SKM-1 (cell line): ENCODE measurements around the gene TADA1.
"Not testable (repeated sequence)": the region's sequence is repeated elsewhere in the genome, so short reads cannot be mapped to it uniquely, and the experiment has no call there.

ENCODE experiments used
- DNase-seq: peaks from one replicate; lab custom pipeline; 2025; ENCODE audit not compliant: unreplicated experiment; lab: John Stamatoyannopoulos, UW

The TADA1 gene

DNA sequence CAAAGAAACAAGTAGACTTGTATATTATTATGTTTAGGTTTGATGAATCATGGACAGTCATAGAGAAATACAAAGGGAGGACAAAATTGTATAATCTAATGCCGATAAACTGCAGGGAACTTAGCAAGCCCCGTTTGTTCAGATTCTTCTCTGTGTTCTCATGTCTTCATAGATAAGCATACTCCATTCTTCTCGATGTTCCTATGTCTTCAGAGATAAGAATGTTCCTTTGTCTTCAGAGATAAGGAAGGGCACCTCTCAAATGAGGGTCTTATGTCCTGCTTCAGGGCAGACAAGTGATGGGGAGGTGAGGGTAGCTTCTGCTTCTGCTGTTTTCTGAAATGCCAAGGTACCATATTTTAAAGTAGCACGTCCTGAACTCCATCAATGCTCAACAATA is 19.7 kb upstream of the TADA1 start:
- no peak for DNase-seq

DNA sequence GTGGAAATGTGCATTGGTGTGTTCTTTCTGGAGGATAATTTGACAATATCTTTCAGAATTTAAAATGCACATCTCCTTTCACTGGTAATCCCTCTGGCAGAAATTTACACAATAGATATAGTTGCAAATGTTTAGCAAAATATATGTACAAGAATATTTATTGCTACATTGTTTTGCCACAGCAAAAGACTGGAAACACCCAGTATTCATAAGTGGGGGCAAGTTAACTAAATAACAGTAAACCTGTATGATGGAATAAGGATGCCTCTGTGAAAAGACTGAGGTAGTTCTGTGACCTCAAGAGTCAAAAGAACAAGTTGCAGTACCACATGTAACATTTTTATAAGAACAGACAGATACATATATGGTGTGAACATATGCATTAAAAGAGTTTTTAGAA is 13.7 kb upstream of the TADA1 start:
- no peak for DNase-seq

DNA sequence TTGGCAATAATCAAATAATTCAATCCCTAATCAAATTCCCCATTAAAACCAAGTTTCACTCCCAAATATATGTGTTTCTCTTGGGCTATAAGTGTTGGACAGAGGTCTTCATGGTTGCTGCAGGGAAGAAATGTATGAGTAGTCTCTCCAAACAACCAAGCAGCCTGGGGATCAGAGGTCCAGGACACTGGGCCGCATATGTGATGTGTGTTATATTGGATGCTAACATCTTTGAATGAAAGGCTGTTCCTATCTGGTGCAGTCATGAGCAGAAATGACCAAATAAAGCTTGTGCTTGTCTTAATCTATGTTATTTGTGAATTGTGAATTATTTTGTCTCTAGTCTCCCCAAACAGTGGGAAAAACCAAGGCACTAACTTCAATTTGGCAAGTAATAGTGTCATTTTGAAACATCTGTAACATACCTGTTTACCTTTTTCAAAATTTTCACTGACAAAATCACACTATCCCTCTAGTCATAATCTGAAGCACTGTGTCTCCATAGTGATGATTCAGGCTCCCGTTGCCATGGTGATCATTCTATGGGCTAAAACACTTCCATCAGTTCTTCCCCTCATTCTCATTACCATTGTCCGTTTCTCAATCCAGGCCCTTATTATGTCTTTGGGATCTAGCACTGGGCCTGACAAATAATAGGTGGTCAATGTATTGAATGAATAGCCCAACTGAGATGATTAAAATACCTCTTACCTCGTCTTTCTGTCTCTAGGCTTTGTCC is 12.5 kb upstream of the TADA1 start:
- no peak for DNase-seq

DNA sequence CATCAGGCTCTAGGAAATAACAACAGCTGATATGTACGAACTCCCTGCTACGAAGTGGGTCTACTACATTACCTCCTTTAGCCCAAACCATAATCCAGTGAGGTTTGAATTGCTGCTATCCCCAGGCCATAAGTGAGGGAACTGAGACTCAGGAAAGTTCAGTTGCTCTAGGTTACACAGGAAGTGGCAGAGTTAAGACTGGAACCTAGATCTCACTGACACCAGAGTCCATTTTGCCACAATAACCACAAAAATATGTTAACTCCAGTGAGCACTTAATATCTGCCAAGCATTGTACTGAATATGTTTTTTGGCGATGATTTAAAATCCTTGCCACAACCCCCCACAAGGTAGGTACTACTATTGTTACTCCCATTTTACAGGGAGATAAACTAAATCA is 8.9 kb upstream of the TADA1 start:
- DNase-seq = no peak

DNA sequence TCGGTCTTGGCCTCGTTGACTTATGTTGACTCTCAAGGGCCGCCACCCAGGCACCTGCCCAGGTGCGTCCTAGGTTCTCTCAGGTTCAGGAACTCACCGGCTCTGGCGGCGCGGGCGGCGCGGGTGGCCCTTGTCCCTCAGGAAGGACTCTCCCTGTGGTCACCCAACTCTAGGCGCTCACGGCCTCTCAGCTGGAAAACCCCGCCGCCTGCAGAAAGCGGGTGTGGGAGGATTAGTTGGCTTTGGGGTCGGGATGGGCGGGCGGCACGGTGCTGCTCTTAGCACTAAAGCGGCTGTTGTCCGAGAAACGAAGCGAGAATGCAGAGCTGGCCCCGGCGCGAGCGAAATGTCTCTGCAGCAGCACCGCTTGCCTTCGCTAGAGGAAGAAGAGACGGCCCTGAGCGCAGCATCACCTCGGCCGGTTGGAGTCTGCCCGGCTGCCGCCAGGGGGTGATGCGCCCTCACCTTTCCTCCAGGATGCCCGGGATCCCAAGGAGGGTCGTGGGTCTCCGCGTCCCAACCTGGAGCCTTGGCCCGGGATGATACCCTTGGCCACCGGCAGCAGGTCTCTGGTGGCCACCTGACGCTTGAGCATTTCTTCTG is 8.1 kb upstream of the TADA1 start:
- DNase-seq = no peak

DNA sequence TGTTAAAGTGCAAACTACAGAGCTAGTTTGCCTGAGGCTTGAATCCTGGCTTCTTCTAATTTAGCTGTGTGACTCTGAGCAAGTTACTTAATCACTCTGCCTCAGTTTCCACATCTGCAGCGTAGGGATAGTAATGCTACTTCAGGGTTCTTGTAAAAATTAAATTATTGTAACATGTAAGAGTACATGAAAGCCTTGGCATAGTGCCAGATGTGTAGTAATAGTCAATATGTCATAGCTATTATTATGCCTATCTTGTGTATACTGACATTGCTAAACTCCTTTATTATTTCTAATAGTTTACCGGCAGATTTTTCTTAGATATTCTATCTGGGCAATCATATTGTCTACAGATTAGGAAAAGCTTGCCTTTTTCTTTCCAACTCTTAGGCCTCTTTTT is 6.8 kb upstream of the TADA1 start:
- DNase-seq = no peak

DNA sequence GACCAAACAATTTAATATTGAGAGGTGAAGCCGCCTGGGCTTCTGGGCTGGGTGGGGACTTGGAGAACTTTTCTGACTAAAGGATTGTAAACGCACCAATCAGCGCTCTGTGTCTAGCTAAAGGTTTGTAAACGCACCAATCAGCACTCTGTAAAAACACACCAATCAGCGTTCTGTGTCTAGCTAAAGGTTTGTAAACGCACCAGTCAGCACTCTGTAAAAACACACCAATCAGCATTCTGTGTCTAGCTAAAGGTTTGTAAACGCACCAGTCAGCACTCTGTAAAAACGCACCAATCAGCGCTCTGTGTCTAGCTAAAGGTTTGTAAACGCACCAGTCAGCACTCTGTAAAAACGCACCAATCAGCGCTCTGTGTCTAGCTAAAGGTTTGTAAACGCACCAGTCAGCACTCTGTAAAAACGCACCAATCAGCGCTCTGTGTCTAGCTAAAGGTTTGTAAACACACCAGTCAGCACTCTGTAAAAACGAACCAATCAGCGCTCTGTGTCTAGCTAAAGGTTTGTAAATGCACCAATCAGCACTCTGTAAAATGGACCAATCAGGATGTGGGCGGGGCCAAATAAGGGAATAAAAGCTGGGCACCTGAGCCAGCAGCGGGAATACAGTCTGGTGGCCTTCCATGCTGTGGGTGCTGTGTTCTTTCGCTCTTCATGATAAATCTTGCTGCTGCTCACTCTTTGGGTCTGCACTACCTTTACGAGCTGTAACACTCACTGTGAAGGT is 2.3 kb upstream of the TADA1 start:
- DNase-seq = not testable (repeated sequence)

DNA sequence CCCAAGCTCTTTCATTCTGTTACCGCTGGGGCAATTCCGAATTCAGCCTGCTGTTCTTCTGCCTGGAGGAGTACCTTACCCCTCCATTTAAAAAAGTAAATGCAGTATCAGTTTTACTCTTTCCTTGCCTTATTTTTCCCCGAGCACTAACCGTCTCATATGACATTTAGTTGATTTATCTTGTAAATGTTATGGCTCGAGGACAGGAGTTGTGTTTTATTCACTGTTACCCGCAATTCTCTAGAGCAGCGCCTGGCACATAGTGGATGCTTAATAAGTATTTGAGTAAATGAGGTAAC is 425 bp upstream of the TADA1 start:
- DNase-seq = no peak

DNA sequence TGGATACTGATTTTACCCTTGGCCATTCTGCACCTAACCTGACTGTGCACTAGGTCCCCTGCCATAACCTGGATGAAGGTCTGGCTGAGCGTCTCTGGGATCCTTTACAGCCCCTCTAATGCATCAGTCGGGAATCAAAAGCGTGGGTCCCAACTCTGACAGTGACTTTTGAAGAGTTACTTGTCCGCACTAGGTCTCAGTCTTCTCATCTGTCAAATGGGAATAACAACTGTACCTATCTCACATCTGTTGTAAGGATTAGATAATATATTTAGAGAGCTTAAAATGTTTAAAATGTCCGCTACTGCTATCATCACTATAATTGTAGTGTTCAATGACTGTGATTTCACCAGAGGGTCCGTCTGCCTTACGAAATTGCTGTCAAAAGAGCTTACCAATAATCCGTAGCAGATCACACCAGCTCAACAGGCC is 746 bp downstream of the TADA1 start:
- no peak for DNase-seq

DNA sequence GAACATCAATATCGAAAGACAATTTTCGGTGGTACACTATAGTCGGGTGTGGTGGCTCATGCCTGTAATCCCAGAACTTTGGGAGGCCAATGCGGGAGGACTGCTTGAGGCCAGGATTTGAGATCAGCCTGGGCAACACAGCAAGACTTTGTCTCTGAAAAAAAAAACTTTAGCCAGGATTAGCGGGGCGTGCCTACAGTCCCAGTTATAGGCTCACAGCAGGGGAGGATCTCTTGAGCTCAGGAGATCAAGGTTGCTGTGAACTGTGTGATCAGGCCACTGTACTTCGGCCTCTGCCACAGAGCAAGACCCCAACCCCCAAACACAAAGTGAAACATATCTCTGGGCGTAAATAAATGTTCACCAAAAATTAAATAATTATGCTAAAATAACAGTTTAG is 1.6 kb downstream of the TADA1 start:
- no peak for DNase-seq

DNA sequence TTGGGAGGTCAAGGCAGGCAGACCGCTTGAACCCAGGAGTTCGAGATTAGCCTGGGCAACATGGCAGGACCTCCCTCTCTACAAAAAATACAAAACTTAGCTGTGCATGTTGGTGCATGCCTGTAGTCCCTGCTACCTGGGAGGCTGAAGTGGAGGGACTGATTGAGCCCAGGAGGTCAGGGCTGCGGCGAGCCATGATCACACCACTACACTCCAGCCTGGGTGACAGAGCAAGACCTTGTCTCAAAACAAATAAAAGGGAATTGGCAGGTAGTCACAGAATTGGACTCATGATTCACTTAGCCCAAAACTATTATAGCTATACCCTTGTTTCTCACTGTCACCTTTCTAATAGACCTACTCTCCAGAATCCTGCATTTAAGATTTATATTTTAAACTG is 5.5 kb downstream of the TADA1 start:
- DNase-seq = no peak

DNA sequence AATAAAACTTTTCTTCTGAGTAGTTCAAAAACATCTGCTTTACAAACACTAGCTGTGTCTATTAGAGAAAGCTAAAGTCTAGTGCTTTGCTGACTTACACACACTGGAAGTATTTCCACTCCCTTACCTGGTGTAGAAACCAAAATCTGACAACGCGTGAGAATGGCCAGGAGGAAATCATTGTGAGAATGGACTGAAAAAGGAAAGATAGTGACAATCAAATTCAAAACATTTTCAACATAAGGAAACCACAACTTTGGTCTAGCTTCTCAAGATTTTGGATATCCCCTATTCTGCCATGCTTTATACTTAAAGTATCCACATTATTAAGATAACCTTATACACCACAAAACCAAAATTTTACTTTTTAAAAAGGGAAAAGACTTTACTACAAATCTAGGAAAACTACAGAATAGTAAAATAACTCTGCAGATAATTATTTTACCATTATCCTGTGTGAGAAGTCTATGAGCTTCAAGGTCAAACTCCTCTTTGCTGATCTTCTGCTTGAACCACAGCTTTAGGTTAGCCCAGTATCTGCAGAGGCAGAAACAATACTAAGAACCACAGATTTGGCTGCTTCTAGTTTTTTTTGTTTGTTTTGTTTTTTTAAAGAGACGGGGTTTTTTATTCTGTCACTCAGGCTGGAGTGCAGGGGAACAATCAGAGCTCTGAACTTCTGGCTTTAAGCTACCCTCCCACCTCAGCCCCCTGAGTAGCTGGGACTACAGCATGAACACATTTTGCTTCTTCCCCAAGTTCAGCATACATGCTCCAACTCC is 6.6 kb downstream of the TADA1 start:
- no peak for DNase-seq

DNA sequence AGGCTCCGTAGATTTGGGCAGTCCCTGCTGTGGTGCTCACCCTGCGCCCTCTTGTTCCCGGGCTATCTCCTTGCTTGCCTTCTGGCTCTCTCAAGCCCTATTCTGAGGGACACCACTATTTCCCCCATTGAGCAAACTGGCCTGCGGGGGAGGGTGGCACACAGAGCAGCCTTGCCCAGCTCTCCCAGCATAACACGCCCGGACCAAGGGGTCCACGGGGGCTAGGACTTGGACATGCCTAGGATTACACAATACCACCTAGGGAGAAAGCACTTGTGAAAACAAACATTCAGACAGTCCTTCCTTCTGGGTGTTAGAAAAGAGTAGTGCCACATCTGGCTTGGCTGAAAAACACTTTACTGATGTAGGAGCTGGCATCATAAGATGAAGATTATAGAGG is 7.4 kb downstream of the TADA1 start:
- no peak for DNase-seq

DNA sequence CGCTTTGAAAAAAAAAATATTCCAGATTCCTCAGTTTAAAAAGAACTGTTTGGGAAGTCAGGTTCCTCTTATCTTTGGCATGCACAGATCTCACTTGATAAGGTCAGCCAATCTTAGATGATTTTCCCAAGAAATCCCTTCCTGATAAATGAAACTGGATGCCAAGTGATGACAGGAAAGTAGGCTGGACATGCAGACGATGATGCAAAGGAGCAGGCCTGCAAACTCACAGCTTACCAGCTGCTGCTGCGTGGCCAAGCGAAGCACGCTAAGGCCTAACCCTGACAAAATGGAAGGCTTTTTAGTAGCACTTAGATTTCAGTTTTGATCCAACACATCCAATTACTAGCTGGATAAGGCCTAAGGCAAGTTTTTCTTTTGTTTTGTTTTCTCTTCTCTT is 10.1 kb downstream of the TADA1 start:
- DNase-seq = no peak

DNA sequence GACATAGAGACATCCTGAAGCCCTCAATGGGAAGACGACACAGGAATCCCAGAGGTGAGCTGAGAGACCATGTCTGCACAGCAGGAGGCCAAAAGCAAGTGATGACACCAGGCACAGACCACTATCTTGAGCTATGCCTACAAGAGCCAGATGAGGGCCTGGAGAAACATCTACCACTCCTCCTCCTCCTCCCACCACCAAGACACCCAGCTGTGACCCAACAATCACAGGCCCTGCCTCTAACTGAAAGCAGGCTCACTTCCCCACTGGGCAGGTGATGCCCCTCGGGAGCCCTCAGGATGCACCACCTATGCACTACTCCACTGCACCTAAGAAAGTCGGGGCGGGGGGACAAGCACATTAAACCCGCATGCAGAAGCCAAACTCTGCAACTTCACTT is 16.5 kb downstream of the TADA1 start:
- no peak for DNase-seq

DNA sequence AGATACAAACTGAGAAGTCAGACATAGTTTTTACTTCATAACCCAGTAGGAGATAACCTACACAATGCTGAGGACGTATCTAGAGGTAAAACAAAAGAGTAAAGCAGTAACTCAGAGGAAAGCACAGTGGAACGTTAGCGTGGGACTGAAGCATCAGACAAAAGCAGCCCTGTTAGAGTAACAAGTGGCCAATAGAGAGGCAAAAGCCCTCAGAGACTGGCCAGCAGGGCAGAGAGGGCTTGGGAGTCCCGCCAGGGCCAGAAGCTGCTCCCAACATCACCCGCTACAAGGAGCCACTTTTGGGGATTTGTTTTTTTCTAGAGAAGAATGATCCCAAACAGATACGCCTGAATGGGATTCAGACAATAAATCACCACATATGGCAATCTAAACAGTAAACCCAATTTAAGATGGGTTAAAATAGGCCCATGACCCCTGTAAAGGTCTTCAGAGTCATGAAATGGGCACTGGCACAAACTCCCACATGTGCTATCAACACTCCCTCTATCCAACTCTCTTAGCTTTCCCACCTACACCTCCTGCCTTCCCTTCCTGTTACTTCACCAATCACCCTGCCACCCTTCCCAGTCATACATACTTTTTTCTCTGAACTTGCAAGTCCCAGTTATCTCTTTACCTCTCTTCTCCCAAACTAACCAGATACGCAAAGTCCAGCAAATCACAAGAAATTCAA is 17.2 kb downstream of the TADA1 start:
- no peak for DNase-seq

DNA sequence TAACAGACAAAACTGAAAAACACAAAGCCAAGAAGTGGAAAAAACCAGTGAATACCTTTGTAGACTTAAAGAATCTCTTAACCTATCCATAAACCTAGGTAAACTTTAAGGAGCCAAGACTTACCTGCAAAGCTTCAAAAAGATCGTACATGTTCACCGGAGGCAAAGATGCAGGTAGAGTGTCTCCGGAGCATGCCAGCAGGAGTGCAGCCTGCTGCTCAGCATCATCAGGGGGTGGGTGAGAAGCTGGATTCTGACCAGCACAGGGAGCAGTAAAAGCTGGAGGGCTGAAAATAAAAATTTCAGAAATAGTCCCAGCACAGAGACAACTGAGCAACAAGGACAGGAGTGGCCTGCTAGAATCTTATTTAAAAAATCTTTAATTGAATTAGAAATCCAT is 18.1 kb downstream of the TADA1 start:
- DNase-seq = no peak

DNA sequence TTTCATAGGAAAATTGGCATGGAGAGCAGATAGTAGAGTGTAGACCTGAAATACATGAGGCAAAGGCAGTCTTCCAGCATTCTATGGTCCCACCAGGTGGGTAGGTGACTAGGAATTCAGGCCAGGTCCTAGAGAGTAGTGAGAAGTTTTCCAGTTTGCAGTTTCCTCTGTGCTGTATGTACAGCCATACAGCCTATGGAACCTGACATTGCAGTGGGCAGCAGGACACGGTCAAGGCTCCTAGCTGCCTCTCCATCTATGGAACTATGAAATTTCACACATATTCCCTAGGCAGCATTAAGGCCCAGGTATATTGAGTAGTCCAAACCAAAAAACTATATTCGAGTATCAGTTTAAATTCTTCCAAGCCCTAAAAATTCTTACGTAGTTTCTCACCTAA is 20.5 kb downstream of the TADA1 start:
- no peak for DNase-seq

DNA sequence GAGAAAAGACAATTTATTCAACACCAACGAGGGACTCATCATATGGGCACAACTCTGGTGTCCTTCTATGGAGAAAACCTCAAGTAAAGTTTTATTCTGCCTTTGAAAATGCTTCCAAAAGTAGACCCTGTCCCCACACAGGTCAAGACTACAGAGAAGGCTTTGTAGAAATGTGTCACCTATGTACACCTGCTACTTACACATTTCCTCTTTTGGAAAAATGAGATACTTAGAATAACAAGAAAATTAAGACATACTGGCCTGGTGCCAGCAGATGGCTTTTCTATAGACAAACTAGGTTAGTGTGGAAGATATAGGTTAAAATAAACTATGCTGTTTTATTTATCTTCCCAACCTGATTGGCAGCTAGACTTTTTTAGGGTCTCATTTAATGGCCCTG is 23.1 kb downstream of the TADA1 start:
- no peak for DNase-seq

DNA sequence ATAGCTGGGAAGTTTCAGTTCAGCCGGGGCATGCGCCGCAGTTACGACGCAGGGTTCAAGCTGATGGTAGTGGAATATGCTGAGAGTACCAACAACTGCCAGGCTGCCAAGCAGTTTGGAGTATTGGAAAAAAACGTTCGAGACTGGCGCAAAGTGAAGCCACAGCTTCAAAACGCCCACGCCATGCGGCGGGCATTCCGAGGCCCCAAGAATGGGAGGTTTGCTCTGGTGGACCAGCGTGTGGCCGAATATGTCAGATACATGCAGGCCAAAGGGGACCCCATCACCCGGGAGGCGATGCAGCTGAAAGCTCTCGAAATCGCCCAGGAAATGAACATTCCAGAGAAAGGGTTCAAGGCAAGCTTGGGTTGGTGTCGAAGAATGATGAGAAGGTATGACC is 26.9 kb downstream of the TADA1 start:
- DNase-seq = no peak

DNA sequence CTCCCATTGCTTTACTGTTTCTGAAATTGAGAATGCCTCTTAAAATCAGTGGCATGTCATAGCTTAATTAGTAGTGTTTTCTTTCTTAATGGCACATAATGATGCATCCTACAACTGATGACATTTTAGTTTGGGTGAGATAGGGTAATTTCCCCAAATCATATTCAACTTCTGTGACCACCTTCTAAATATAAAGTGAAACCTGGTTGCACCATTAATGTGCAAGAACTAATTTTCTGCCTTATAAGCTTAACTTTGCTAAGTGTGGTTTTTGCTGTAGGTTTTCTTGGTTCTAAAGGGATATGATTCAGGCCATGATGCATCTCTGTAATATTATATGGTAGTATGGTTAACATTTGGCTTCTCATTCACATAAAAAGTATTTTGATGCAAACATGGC is 27.9 kb downstream of the TADA1 start:
- no peak for DNase-seq
